Neural cell (in vitro differentiated cells): ENCODE data around the gene PFDN6. TPM values are rescaled to one million over a fixed set of nuclear protein-coding genes. Genes with fewer than 3 reads are reported as not detected.
A peak's percentile ranks its signal among the peaks of the same experiment; 100 is the strongest.

ENCODE experiments used
- H2AFZ ChIP-seq: fragments of 200-600, 300-800 bp; sonication (generic), shearing (Covaris generic); 2 replicates; pipeline ENCODE4 v1.6.0; 2014; ENCODE audit warnings: low read depth, mild to moderate bottlenecking, antibody characterized with exemption, low read length, moderate library complexity
- H3F3A ChIP-seq: fragments of 200-600 bp; shearing (Covaris generic); 2 replicates; pipeline ENCODE4 v1.6.1; 2016; ENCODE audit warnings: mild to moderate bottlenecking, moderate library complexity, mixed read lengths, antibody characterized with exemption, low read length; ENCODE audit not compliant: insufficient read depth, poor library complexity, severe bottlenecking
- H3K27ac ChIP-seq: fragments of 200-600, 300-800 bp; sonication (generic), shearing (Covaris generic); 2 replicates; pipeline ENCODE4 v1.5.1; 2014; ENCODE audit warnings: mild to moderate bottlenecking, low read length, moderate library complexity
- H3K27me3 ChIP-seq: fragments of 300-800, 200-600 bp; sonication (generic), shearing (Covaris generic); 2 replicates; pipeline ENCODE4 v1.6.0; 2014; ENCODE audit warnings: mild to moderate bottlenecking, low read depth, low read length, moderate library complexity; ENCODE audit not compliant: insufficient read depth
- H3K36me3 ChIP-seq: fragments of 300-800, 200-600 bp; sonication (generic), shearing (Covaris generic); 2 replicates; pipeline ENCODE4 v1.5.1; 2014; ENCODE audit warnings: mild to moderate bottlenecking, antibody characterized with exemption, low read length, moderate library complexity; ENCODE audit not compliant: insufficient read depth
- H3K4me2 ChIP-seq: fragments of 300-800, 200-600 bp; sonication (generic), shearing (Covaris generic); 2 replicates; pipeline ENCODE4 v1.6.0; 2014; ENCODE audit warnings: mild to moderate bottlenecking, low read length
- H3K4me3 ChIP-seq: fragments of 300-800, 200-600 bp; sonication (generic), shearing (Covaris generic); 2 replicates; pipeline ENCODE4 v1.5.1; 2014; ENCODE audit warnings: mild to moderate bottlenecking, low read length, moderate library complexity
- H3K79me2 ChIP-seq: fragments of 200-600 bp; shearing (Covaris generic); replicated peaks from 2 replicates; pipeline ENCODE4 v1.6.0; 2014; ENCODE audit warnings: mild to moderate bottlenecking, low read length, moderate library complexity; ENCODE audit not compliant: insufficient read depth
- H3K9ac ChIP-seq: fragments of 300-800, 200-600 bp; sonication (generic), shearing (Covaris generic); 2 replicates; pipeline ENCODE4 v1.6.1; 2016; ENCODE audit warnings: mild to moderate bottlenecking, low read length, mixed read lengths
- H3K9me2 ChIP-seq: fragments of 200-600 bp; shearing (Covaris generic); 2 replicates; pipeline ENCODE4 v1.6.1; 2016; ENCODE audit warnings: mild to moderate bottlenecking, low read length, mixed read lengths; ENCODE audit not compliant: insufficient read depth
- H3K9me3 ChIP-seq: fragments of 200-600, 300-800 bp; sonication (generic), shearing (Covaris generic); 2 replicates; pipeline ENCODE4 v1.6.1; 2016; ENCODE audit warnings: mild to moderate bottlenecking, mixed run types, low read length, moderate library complexity, mixed read lengths
- H4K20me1 ChIP-seq: fragments of 200-600 bp; shearing (Covaris generic); 2 replicates; pipeline ENCODE4 v1.6.1; 2016; ENCODE audit warnings: mild to moderate bottlenecking, mixed run types; ENCODE audit not compliant: insufficient read depth
- EP300 ChIP-seq: fragments of 450-650 bp; conservative IDR thresholded peaks from 2 replicates; pipeline ENCODE4 v1.6.1; 2014; ENCODE audit warnings: antibody characterized with exemption, mild to moderate bottlenecking, moderate library complexity; ENCODE audit not compliant: poor library complexity, severe bottlenecking
- EZH2 ChIP-seq: fragments of 200-600, 300-800 bp; shearing (Covaris generic), sonication (generic); IDR thresholded peaks from 2 replicates; pipeline ENCODE4 v1.6.1; 2014; ENCODE audit warnings: antibody characterized with exemption, low read length, borderline replicate concordance, mild to moderate bottlenecking; ENCODE audit not compliant: insufficient read depth, poor library complexity, severe bottlenecking
- MXI1 ChIP-seq: fragments of 450-650 bp; conservative IDR thresholded peaks from 2 replicates; pipeline ENCODE4 v1.6.1; 2014; ENCODE audit warnings: antibody characterized with exemption, mild to moderate bottlenecking; ENCODE audit not compliant: poor library complexity, severe bottlenecking
- POLR2AphosphoS5 ChIP-seq: IDR thresholded peaks from 2 replicates; pipeline ENCODE4 v1.6.1; 2012
- RAD21 ChIP-seq: fragments of 450-650 bp; conservative IDR thresholded peaks from 2 replicates; pipeline ENCODE4 v1.6.1; 2014; ENCODE audit warnings: antibody characterized with exemption, mild to moderate bottlenecking, moderate library complexity
- SMC3 ChIP-seq: fragments of 450-650 bp; conservative IDR thresholded peaks from 2 replicates; pipeline ENCODE4 v1.6.1; 2014; ENCODE audit warnings: antibody characterized with exemption, mild to moderate bottlenecking, moderate library complexity; ENCODE audit not compliant: poor library complexity
- TAF1 ChIP-seq: IDR thresholded peaks from 2 replicates; pipeline ENCODE4 v1.6.1; 2012; ENCODE audit warnings: low read depth
- polyA minus RNA-seq: library from RNA; depleted of rRNA, polyadenylated mRNA; stranded (reverse); fragments of >200 nt; gene quantifications from 2 replicates; pipeline ENCODE4 v1.2.3, GENCODE V29; 2014
- polyA plus RNA-seq: library from polyadenylated mRNA; depleted of rRNA; stranded (reverse); fragments of >200 nt; gene quantifications from 2 replicates; pipeline ENCODE4 v1.2.3, GENCODE V29; 2014
- TF ChIP-seq, protein P1 (sequence below): fragments of 450-650 bp; IDR thresholded peaks from 2 replicates; pipeline ENCODE4 v1.5.1; 2014; ENCODE audit warnings: antibody characterized with exemption, mild to moderate bottlenecking, moderate library complexity; ENCODE audit not compliant: poor library complexity, severe bottlenecking
- TF ChIP-seq, protein P2 (sequence below): IDR thresholded peaks from 2 replicates; pipeline ENCODE4 v1.6.1; 2012; ENCODE audit warnings: borderline replicate concordance

The PFDN6 gene
- polyA plus RNA-seq, result 97.8 and 109 TPM in 2 replicates
- polyA minus RNA-seq, result 21.2 and 23.4 TPM in 2 replicates

DNA sequence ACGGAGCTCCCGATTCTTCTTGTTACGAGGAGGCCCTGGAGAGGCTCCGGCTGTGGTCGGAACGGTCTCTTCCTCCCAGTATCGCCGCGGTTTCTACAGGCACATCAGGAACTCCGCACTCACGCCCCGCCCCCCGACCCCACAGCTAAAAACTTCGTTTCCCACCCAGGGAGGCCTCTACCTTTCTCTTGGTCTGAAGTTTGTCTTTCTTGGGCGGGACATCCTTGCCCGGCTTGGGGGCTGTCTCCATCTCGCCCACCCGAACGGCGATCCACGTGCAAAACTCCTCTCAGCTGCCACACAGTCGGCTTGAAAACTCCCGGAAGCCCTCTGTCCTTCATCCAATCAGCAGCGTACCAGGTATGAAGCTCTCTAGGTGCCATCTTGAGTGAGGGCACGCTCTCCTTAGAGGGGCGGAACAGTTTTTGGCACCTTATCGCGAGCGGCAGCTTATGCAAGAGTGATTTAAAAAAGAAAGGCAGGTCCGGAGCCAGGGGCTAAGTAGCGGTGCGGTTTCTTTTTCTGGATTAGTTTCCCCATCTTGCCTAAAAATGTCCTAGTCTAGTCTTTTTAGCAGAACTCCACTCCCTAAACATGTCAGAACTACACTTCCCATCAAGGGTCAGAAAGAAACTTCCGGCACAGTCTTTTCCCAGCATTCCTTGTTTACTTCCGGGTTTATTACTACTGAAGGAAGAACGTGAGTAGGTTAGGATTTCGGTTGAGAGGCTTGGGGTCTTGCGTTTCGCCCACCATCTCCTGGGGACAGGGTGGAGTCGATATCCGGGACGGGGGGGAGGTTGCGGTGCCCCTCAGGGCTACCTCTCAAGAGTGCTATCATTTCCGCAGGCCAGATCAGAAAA is at the start of gene PFDN6, which contains the start of gene WDR46:
PFDN6 (plus strand) TSS at position 681 of the 863 bp plus-strand sequence. CDS start 256 bp downstream, outside the sequence.
WDR46 (minus strand) TSS at position 319 of the 863 bp plus-strand sequence; CDS start at position 250, 69 bp downstream.
- Histone ChIP-seq H3K36me3 (no peaks in the 10 kb centered on the region), H3K79me2 (peaks cover 11% of the 10 kb centered on the region), H3K9me2 (no peaks in the 10 kb centered on the region), H3K9me3 (no peaks in the 10 kb centered on the region), H3K27ac (peak within 1 kb of the TSS; percentile 38), H3K4me3 (peak within 1 kb of the TSS; percentile 82), H3K27me3 (no peaks in the 10 kb centered on the region), H3F3A (no peaks in the 10 kb centered on the region), H3K9ac (peak within 1 kb of the TSS; percentile 73), H3K4me2 (peak within 1 kb of the TSS; percentile 91), H4K20me1 (no peaks in the 10 kb centered on the region), H2AFZ (peak within 1 kb of the TSS; percentile 62)
- TF ChIP-seq EP300 (no peak), RAD21 (peak; percentile 32), SMC3 (no peak), TAF1 (no peak), POLR2AphosphoS5 (peak; percentile 70), EZH2 (no peak), MXI1 (peak; percentile 100)
- TF ChIP-seq, protein P1, sequence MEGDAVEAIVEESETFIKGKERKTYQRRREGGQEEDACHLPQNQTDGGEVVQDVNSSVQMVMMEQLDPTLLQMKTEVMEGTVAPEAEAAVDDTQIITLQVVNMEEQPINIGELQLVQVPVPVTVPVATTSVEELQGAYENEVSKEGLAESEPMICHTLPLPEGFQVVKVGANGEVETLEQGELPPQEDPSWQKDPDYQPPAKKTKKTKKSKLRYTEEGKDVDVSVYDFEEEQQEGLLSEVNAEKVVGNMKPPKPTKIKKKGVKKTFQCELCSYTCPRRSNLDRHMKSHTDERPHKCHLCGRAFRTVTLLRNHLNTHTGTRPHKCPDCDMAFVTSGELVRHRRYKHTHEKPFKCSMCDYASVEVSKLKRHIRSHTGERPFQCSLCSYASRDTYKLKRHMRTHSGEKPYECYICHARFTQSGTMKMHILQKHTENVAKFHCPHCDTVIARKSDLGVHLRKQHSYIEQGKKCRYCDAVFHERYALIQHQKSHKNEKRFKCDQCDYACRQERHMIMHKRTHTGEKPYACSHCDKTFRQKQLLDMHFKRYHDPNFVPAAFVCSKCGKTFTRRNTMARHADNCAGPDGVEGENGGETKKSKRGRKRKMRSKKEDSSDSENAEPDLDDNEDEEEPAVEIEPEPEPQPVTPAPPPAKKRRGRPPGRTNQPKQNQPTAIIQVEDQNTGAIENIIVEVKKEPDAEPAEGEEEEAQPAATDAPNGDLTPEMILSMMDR, result no peak
- TF ChIP-seq, protein P2, sequence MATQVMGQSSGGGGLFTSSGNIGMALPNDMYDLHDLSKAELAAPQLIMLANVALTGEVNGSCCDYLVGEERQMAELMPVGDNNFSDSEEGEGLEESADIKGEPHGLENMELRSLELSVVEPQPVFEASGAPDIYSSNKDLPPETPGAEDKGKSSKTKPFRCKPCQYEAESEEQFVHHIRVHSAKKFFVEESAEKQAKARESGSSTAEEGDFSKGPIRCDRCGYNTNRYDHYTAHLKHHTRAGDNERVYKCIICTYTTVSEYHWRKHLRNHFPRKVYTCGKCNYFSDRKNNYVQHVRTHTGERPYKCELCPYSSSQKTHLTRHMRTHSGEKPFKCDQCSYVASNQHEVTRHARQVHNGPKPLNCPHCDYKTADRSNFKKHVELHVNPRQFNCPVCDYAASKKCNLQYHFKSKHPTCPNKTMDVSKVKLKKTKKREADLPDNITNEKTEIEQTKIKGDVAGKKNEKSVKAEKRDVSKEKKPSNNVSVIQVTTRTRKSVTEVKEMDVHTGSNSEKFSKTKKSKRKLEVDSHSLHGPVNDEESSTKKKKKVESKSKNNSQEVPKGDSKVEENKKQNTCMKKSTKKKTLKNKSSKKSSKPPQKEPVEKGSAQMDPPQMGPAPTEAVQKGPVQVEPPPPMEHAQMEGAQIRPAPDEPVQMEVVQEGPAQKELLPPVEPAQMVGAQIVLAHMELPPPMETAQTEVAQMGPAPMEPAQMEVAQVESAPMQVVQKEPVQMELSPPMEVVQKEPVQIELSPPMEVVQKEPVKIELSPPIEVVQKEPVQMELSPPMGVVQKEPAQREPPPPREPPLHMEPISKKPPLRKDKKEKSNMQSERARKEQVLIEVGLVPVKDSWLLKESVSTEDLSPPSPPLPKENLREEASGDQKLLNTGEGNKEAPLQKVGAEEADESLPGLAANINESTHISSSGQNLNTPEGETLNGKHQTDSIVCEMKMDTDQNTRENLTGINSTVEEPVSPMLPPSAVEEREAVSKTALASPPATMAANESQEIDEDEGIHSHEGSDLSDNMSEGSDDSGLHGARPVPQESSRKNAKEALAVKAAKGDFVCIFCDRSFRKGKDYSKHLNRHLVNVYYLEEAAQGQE, result no peak

DNA sequence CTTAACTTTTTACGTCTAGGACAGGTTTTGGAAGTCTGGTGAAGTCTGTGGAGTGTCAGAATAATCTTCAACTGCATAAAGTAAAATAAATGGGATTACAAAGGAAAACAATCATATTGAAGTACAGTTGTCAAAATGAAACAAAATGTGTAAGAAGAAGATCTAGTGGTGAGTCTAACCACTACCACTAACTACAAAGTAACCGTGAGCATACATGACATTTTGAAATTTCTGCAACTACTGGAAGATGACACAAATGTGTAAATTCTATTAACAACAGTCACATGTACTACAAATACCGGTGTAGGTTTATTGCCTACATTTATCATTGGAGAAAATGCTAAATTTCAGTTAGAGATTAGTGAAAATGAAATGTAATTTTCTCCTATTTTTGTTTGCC is 47.4 kb upstream of the PFDN6 start:
- H3K4me2 ChIP-seq, result no peak overlapping the region
- no peaks in the 10 kb centered on the region for H4K20me1 ChIP-seq
- no peak overlapping the region for H3K9ac ChIP-seq
- no peak overlapping the region for H3K4me3 ChIP-seq
- H2AFZ ChIP-seq, result no peak overlapping the region
- no peaks in the 10 kb centered on the region for H3F3A ChIP-seq
- no peak overlapping the region for H3K27ac ChIP-seq
- no peaks in the 10 kb centered on the region for H3K27me3 ChIP-seq
- H3K36me3 ChIP-seq, result no peaks in the 10 kb centered on the region
- H3K79me2 ChIP-seq, result no peaks in the 10 kb centered on the region
- H3K9me2 ChIP-seq, result no peaks in the 10 kb centered on the region
- TF ChIP-seq MXI1, result no peak
- no peak for TF ChIP-seq TAF1
- TF ChIP-seq, protein P2, result no peak
- TF ChIP-seq POLR2AphosphoS5, result no peak
- TF ChIP-seq EP300, result no peak
- no peak for TF ChIP-seq EZH2
- TF ChIP-seq RAD21, result no peak
- no peak for TF ChIP-seq SMC3
- TF ChIP-seq, protein P1, result no peak
- H3K9me3 ChIP-seq, result no peaks in the 10 kb centered on the region
